ENCODE results near the gene CIRBP. TPM values are rescaled to one million over a fixed set of nuclear protein-coding genes. Genes with fewer than 3 reads are reported as not detected.

The CIRBP gene
- total and polyA plus RNA-seq, 9 donors: 602 to 1,254 (median 855) TPM

GRCh38 chr19:1220976-1221903 lies 47.9 kb upstream of the CIRBP start:
- Histone ChIP-seq H3K27me3 (no peaks in the 10 kb centered on the region), H3K4me1 (ENCODE audit: insufficient read depth) (peaks cover 3% of the 10 kb centered on the region), H3K4me3 (no peak overlapping the region), H3K36me3 (no peaks in the 10 kb centered on the region), H3K27ac (peak overlapping the region; percentile 29 to 60), H3K9me3 (no peaks in the 10 kb centered on the region)
- TF ChIP-seq CTCF (IDR thresholded peaks at IDR 0.05) (peak; percentile 48 to 80 (median 68)), EP300 (IDR thresholded peaks at IDR 0.05) (no peak)
- 54 to 65% (median 57%) methylated on average over 27 to 38 of the region's 38 CpGs for WGBS, 3 donors
- intact Hi-C loops (cut with DNase I): no loop called here
- peak; percentile 66 to 85 (median 79) for DNase-seq

- no peak for DNase-seq
- no peaks in the 10 kb centered on the region for H3K9me3 ChIP-seq
- no peaks in the 10 kb centered on the region for H3K36me3 ChIP-seq
- 76 to 91% (median 80%) methylated on average over 12 to 22 of the region's 22 CpGs for WGBS, 3 donors
- no peak overlapping the region for H3K4me3 ChIP-seq
- TF ChIP-seq EP300 (IDR thresholded peaks at IDR 0.05) (no peak), POLR2A (IDR thresholded peaks at IDR 0.05) (no peak), CTCF (IDR thresholded peaks at IDR 0.05) (no peak)
- H3K27ac ChIP-seq: peak overlapping the region; percentile 29 to 60
- intact Hi-C loops (cut with DNase I): no loop called here
- H3K4me1 ChIP-seq (ENCODE audit: insufficient read depth): peaks cover 3% of the 10 kb centered on the region
- H3K27me3 ChIP-seq: no peaks in the 10 kb centered on the region
Measured at GRCh38 chr19:1221904-1222255, 47.3 kb upstream of the CIRBP start.

GRCh38 chr19:1222394-1222793 lies 46.7 kb upstream of the CIRBP start:
- no peaks in the 10 kb centered on the region for H3K9me3 ChIP-seq
- intact Hi-C loops (cut with DNase I): no loop called here
- no peaks in the 10 kb centered on the region for H3K27me3 ChIP-seq
- H3K27ac ChIP-seq: peak overlapping the region in 1 of 2 donors; percentile 29
- H3K4me3 ChIP-seq: no peak overlapping the region
- no peak for DNase-seq
- peaks cover 3% of the 10 kb centered on the region for H3K4me1 ChIP-seq (ENCODE audit: insufficient read depth)
- H3K36me3 ChIP-seq: no peaks in the 10 kb centered on the region
- no peak for TF ChIP-seq CTCF (IDR thresholded peaks at IDR 0.05)
- no peak for TF ChIP-seq POLR2A (IDR thresholded peaks at IDR 0.05)
- no peak for TF ChIP-seq EP300 (IDR thresholded peaks at IDR 0.05)
- 79 to 83% (median 81%) methylated on average over 14 of the region's 14 CpGs for WGBS, 3 donors

- H3K9me3 ChIP-seq: no peaks in the 10 kb centered on the region
- TF ChIP-seq POLR2A (IDR thresholded peaks at IDR 0.05): no peak
- no peak for TF ChIP-seq CTCF (IDR thresholded peaks at IDR 0.05)
- TF ChIP-seq EP300 (IDR thresholded peaks at IDR 0.05): no peak
- peaks cover 3% of the 10 kb centered on the region for H3K4me1 ChIP-seq (ENCODE audit: insufficient read depth)
- no peak overlapping the region for H3K4me3 ChIP-seq
- H3K27me3 ChIP-seq: no peaks in the 10 kb centered on the region
- WGBS, 3 donors: 70 to 75% (median 73%) methylated on average over 47 to 48 of the region's 48 CpGs
- no peak overlapping the region for H3K27ac ChIP-seq
- intact Hi-C loops (cut with DNase I): no loop called here
- DNase-seq: no peak
- H3K36me3 ChIP-seq: no peaks in the 10 kb centered on the region
Measured at GRCh38 chr19:1223018-1223855, 45.9 kb upstream of the CIRBP start.
